PFSK-1 (cell line): ENCODE measurements around the gene RABL3.

Source experiments
- POLR2AphosphoS5 ChIP-seq: IDR thresholded peaks from 2 replicates; pipeline ENCODE4 v1.6.1; 2012; ENCODE audit warnings: low read depth, mild to moderate bottlenecking, control low read depth, low read length, moderate library complexity
- REST ChIP-seq, 2 experiments: IDR thresholded peaks; 2 replicates each; pipeline versions ENCODE4 v1.6.1 to v1.8.0; 2011 to 2012; ENCODE audit warnings: low read depth in 2 of 2, low read length in 2 of 2, control low read depth in 1 of 2, inconsistent platforms in 1 of 2, mild to moderate bottlenecking in 1 of 2, moderate library complexity in 1 of 2; ENCODE audit not compliant: insufficient read depth in 1 of 2
- TAF1 ChIP-seq: IDR thresholded peaks from 2 replicates; pipeline ENCODE4 v1.6.1; 2012; ENCODE audit warnings: low read length, control low read depth, borderline replicate concordance; ENCODE audit not compliant: insufficient read depth

DNA sequence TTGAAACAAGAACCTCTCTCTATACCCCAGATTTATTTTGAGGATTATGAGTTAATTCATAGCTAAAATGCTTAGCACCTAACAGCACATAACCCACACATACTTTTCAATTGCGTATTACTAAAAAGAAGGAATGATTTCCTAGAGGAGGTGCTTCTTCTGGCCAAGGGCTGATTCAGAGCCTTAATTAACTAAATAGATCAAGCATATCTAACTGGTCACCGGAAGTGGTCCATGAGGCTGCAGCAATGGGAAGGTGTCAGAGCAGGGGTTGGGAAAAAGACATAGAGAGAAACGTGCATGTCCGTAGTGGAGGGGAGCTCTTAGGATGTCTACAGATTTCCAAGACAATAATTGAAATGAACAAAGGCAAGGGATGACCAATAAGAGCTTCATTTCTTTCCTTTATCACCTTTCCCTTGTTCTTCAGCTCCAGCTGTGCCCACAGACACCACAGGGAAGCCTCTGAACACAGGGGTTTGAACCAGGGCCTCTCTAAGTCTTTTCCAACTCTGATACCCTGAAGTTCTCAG lies 60.7 kb downstream of the RABL3 start:
- TF ChIP-seq POLR2AphosphoS5 (no peak), REST (IDR thresholded peaks at IDR 0.05; ENCODE audit: insufficient read depth in 1 of 2, low read depth in 2 of 2, low read length in 2 of 2) (no peak), TAF1 (no peak)
